Prostate gland (tissue), 2 donors: ENCODE measurements around the gene CAPZB.

Experiments used
- CTCF ChIP-seq, 4 experiments: fragments of 200-600 bp in 2 of 4; fragments of 450-650 bp in 2 of 4; sonication (generic) in 2 of 4; IDR thresholded peaks; 1 replicate in 3 of 4; 2 replicates in 1 of 4; pipeline ENCODE4 v1.5.1; 2016 to 2019; ENCODE audit warnings: antibody characterized with exemption in 4 of 4, mild to moderate bottlenecking in 2 of 4, moderate library complexity in 2 of 4
- POLR2A ChIP-seq: fragments of 450-650 bp; IDR thresholded peaks from one replicate; pipeline ENCODE4 v1.6.1; 2016; ENCODE audit warnings: antibody characterized with exemption, mild to moderate bottlenecking

DNA sequence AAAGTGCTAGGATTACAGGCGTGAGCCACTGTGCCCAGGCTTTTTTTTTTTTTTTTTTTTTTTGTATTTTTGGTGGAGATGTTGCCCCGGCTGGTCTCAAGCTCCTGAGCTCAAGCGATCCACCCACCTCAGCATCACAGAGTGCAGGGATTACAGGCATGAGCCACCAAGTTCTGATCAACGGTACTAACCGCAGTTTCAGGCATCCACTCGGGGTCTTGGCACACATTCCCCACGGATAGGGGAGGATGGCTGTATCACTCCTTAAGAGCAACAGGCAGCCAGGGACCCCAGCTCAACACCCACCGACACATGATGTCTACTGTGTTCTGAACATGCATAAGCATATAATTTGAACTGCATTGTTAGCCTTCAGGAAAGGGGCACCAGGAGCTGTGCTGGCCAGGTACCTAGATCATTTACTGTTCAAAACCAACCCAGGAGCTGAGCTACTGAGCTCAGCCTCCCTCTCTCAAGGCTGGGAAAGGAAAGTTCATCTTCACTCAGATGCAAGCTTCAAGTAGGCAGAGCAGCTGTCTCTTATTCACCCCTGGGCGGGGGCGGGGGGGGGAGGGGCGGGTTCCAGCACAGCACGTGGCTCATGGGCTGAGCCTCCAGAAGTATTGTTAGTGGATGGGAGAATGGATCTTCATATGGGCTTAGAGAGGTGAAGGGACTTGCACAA lies 24.7 kb downstream of the CAPZB start:
- TF ChIP-seq CTCF (IDR thresholded peaks at IDR 0.05): no peak
- TF ChIP-seq POLR2A: no peak
